ENCODE measurements around the gene GARIN5A.

The GARIN5A gene

GRCh38 chr19:50432221-50433028 lies 44.2 kb downstream of the GARIN5A start, which contains the start of gene MYBPC2:
Gene MYBPC2 (plus strand): TSS chr19:50432892. CDS start chr19:50432954, 62 bp downstream.
- DNase-seq: no peak

GRCh38 chr19:50431343-50432220 lies 45.1 kb downstream of the GARIN5A start:
- peak; percentile 29 for DNase-seq

- DNase-seq: no peak
Observed at GRCh38 chr19:50430888-50431342, 45.7 kb downstream of the GARIN5A start.

GRCh38 chr19:50428772-50429463 lies 47.7 kb downstream of the GARIN5A start:
- DNase-seq: no peak

GRCh38 chr19:50427997-50428425 lies 48.6 kb downstream of the GARIN5A start:
- no peak for DNase-seq

DNA sequence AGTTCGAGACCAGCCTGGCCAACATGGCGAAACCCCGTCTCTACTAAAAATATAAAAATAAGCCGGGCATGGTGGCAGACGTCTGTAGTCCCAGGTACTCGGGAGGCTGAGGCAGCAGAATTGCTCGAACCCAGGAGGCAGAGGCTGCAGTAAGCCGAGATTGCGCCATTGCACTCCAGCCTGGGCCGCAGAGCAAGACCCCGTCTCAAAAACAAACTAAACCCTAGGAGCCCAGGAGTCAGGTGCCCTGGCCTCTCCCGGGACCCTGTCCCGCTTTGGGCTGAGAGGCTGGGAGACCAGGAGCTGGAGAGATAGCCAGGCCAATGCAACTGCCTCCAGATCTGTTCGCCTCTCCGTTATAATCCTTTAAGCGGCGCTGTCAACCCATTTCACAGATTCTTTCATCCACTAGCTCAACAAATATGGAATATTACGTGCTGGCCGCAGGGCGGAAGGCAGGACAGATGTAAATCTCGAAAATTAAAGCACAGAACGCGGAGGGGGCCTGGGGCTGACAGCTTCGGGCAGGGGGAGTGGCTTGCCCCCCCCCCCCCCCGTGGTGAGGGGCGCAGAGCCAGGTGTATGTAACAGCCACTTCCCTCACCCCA lies 49.2 kb downstream of the GARIN5A start:
- no peak for DNase-seq

DNA sequence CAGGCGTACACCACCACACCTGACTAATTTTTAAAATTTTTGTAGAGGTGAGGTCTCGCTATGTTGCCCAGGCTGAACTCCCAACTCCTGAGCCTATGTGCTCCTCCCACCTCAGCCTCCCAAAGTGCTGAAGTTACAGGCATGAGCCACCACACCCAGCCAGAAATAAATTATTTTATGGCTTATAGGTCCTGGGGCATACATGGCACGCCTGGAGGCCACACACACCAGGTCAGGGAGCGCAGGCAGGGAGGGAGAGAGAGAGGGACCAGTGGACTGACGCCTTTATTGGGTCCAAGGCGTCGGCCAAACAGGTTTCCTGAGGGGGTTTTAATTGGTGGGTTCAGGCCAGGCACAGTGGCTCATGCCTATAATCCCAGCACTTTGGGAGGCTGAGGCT lies 51.1 kb downstream of the GARIN5A start:
- no peak for DNase-seq

DNA sequence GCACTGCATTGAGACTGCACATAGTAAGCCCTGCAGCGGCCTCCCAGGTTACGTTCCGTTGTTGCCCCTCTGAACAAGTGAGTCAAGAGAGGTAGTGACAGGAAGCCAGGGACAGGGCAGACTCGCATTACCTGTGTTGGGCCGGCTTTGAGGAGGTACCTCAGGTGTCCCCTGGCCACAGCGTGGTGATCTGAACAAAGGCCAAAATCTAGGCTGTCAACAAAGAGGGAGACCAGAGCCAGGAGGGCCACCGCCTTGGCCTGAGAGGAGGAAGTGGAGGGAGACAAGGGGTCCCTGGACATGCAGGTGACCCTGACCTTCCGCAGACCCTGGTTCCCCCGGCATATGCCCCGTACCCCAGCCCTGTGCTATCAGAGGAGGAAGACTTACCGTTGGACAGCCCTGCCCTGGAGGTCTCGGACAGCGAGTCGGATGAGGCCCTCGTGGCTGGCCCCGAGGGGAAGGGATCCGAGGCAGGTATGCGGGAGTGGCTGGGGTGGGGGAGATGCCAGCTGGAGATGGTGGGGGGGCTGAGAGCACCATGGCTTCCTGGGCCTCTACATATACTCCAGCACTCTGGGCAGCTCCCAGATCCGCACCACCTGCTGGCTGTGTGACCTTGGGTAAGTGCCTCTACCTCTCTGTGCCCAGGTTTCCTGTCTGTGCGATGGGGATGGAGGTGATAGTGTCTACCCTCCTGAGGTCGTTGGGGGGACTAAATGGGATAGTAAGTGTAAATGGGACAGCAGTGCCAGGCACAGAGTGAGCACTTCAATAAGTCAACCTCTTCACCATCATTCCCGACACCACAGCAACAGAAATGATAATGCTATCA lies 53.2 kb downstream of the GARIN5A start:
- no peak for DNase-seq

- DNase-seq: no peak
Observed at GRCh38 chr19:50422397-50423278, 54.0 kb downstream of the GARIN5A start.

- DNase-seq: no peak
Observed at GRCh38 chr19:50420808-50421207, 55.8 kb downstream of the GARIN5A start.

GRCh38 chr19:50420127-50420526 lies 56.5 kb downstream of the GARIN5A start:
- DNase-seq: no peak

DNA sequence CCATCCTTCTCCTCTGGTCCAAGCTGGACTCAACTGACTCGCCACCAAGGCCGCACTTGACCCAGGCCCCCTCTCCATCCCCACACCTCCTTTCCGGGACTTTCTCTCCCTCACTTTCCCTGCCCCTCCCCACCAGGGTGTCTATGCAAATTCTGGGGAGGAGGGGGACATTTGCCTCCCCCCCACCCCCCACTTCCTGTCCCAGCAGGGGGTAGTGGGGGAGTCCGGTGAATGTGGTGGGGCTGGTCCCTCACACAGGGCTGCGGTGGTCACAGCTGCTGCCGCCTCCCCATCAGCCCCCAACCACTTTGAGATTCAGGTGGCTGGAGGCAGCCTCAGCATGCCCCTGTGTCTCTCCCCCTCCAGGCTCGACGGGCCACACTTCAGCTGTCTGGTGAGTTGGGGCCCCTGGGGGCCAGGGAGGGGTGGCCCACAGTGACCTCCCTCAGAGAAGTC lies 57.0 kb downstream of the GARIN5A start:
- no peak for DNase-seq

DNA sequence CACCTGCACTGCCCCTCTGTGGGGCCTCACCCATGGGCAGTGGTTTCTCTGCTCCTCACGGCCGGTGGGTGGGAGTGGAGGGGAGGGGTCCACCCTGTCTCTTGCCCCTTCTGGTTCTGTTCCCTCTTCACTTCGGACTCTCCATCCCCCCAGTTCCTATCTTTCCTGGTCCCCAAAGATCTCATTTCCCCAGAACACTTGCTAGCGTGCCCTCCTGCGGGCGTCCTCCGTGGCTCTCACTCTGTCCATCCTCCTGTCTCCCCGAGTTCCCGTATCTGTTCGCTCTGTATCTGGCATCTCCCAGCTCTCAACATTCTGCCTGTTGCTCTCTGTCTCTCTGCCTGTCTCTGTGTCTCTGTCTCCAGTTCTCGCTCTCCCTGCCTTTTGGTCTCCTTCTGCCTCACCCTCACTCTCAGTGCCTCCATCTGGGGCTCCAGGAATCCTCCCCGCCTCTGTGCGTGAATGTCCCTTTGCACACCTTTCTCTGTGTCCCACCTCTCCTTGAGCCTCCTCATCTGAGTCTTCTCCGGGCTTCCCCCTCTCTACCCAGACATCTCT lies 57.5 kb downstream of the GARIN5A start:
- DNase-seq: no peak

DNA sequence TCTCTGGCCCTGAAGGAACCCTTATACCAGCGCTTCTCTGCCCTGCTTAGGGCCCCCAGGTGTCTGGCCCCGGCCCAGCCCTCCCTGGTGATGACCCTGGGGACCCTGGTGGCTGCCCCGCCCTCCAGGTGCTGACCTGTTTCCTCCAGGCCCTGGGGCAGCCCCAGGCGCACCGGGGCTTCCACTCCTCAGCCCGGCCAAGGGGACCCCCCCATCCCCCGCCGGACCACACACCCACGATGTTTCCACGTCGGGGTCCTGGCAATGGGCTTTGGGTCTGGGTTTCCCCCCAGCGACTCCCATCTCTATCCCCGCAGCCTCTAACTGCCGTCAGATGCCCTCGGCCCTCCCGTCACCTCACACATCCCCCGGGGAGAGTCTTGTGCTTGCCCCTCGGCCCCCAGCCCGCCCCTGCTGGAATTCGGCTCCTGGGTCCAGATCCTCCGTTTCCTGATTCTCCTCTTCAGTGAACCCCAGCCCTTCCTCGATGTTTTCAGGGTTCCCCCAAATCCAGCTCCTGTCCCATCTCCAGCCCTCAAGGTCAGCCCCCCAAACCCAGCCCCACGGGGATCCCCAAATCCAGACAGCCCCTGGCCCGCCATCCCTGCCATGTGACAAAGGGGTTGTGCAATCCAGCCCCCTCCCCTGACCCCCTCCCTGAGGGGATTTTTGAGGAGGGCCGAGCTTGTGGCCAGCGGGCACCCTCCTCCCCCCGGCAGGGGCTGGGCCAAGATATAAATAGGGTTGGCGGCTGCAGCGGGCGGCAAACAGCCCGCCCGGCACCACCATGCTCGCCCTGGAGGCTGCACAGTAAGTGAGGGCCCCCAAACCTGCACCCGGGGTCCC lies 58.2 kb downstream of the GARIN5A start, which contains the start of gene SPIB:
SPIB (plus strand) TSS at position 763 of the 846 bp plus-strand sequence; CDS start at position 788, 25 bp downstream.
- DNase-seq: no peak

DNA sequence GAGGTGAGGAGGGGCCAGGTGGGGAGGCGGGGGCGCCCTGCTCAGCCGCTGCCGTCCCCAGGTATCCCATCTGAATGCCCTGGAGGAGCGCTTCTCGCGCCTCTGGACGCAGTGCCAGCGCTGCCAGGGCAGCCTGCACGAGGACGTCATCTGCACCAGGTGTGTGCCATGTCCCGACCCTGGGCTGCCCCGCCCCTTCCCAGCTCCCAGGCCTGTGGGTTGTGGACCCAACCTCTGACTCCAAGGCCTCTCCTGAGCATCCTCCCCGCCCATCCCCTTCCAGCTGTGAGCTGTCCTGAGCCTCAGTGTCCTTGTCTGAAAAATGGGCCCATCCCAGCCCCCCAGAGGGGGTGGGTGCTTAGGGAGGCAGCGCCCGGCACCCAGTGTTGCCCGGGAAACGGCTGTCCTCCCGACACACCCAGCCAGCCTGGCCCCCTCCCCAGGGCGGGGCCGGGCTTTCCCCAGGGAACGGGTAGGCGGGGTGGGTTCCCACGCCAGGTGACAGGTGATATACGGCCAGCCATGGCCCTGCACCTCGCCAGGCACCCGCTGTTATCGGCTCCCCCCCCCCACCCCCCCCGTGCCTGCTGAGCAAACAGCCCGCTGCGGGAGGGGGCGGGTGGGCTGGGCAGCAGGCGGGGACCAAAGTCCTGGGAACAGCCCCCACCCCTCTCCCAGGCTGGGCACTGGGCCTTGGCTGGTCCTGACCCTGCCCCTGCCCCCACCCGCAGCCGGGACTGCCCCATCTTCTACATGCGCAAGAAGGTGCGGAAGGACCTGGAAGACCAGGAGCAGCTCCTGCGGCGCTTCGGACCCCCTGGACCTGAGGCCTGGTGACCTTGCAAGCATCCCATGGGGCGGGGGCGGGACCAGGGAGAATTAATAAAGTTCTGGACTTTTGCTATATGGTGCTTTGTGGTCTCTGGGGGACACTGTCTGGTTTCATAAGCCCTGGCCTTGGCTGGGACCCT lies 59.3 kb downstream of the GARIN5A start:
- no peak for DNase-seq
